Kidney epithelial cell (primary cell): Measurements from ENCODE around the gene PRR33. TPM values are rescaled to one million over a fixed set of nuclear protein-coding genes. Genes with fewer than 3 reads are reported as not detected.

Experiments
- DNase-seq: peaks from one replicate; pipeline ENCODE4 v3.0.0-alpha.2; 2010; ENCODE audit warnings: low read depth
- H3K27me3 ChIP-seq: 2 replicates; pipeline ENCODE4 v1.6.0; 2011; ENCODE audit warnings: low read length; ENCODE audit not compliant: control insufficient read depth, insufficient read depth
- H3K36me3 ChIP-seq: 2 replicates; pipeline ENCODE4 v1.5.1; 2011; ENCODE audit warnings: low read length; ENCODE audit not compliant: control insufficient read depth, insufficient read depth
- H3K4me3 ChIP-seq: 2 replicates; pipeline ENCODE4 v1.5.1; 2011; ENCODE audit warnings: low read depth, mild to moderate bottlenecking, control low read depth, low read length
- CTCF ChIP-seq: IDR thresholded peaks from 2 replicates; pipeline ENCODE4 v1.5.1; 2011; ENCODE audit warnings: mild to moderate bottlenecking, moderate library complexity, low read length, control low read depth, inconsistent platforms; ENCODE audit not compliant: insufficient read depth, poor library complexity, severe bottlenecking
- total RNA-seq: library from RNA; depleted of rRNA; stranded (reverse); fragments of >200 nt; gene quantifications from 2 replicates; pipeline ENCODE4 v1.2.3, GENCODE V29; 2015

The PRR33 gene
- total RNA-seq, 1 donor from 2014 or later: not detected

GRCh38 chr11:1853376-1854131, 38.1 kb downstream of the PRR33 start:
- H3K4me3 ChIP-seq: no peak overlapping the region
- H3K36me3 ChIP-seq: no peaks in the 10 kb centered on the region
- TF ChIP-seq CTCF: no peak
- no peak for DNase-seq
- H3K27me3 ChIP-seq: peaks cover 24% of the 10 kb centered on the region

- TF ChIP-seq CTCF: no peak
- no peak for DNase-seq
- H3K27me3 ChIP-seq: peaks cover 26% of the 10 kb centered on the region
- H3K36me3 ChIP-seq: no peaks in the 10 kb centered on the region
- no peak within 1 kb of the TSS for H3K4me3 ChIP-seq
These were observed 38.8 kb downstream of the PRR33 start, which contains the start of gene LSP1 for GRCh38 chr11:1852877-1853276. TSS of gene LSP1 (plus strand) at chr11:1853084. CDS start at chr11:1853145, 61 bp downstream.

GRCh38 chr11:1852271-1852876, 39.3 kb downstream of the PRR33 start:
- Histone ChIP-seq H3K4me3 (no peak overlapping the region), H3K27me3 (peaks cover 26% of the 10 kb centered on the region)
- TF ChIP-seq CTCF: no peak

GRCh38 chr11:1851468-1852180, 40.1 kb downstream of the PRR33 start:
- Histone ChIP-seq H3K27me3 (peaks cover 23% of the 10 kb centered on the region), H3K4me3 (no peak overlapping the region), H3K36me3 (no peaks in the 10 kb centered on the region)
- no peak for DNase-seq
- TF ChIP-seq CTCF: no peak

More at GRCh38 chr11:1852271-1852876, 39.3 kb downstream of the PRR33 start:
- no peaks in the 10 kb centered on the region for H3K36me3 ChIP-seq
- no peak for DNase-seq

GRCh38 chr11:1848640-1849430, 42.9 kb downstream of the PRR33 start:
- no peaks in the 10 kb centered on the region for H3K36me3 ChIP-seq
- DNase-seq: no peak
- no peak for TF ChIP-seq CTCF
- peaks cover 22% of the 10 kb centered on the region for H3K27me3 ChIP-seq
- no peak overlapping the region for H3K4me3 ChIP-seq
